GM21786 (cell line): Measurements from ENCODE around the gene LEMD2.

ENCODE experiments used
- ATAC-seq: cut with Tn5 transposase; IDR thresholded peaks from one replicate; pipeline ENCODE4 v1.9.1; 2021; ENCODE audit not compliant: unreplicated experiment

The LEMD2 gene

GRCh38 chr6:33777398-33778388 is 11.2 kb downstream of the LEMD2 start:
- no peak for ATAC-seq

- ATAC-seq = no peak
Measured at GRCh38 chr6:33776764-33777163, 12.2 kb downstream of the LEMD2 start.

GRCh38 chr6:33776186-33776585 is 12.7 kb downstream of the LEMD2 start:
- no peak for ATAC-seq

GRCh38 chr6:33774774-33775173 is 14.2 kb downstream of the LEMD2 start:
- no peak for ATAC-seq

GRCh38 chr6:33772902-33773472 is 15.9 kb downstream of the LEMD2 start:
- ATAC-seq = no peak

GRCh38 chr6:33772082-33772830 is 16.7 kb downstream of the LEMD2 start:
- ATAC-seq = no peak

GRCh38 chr6:33771146-33772081 is 17.5 kb downstream of the LEMD2 start:
- ATAC-seq = no peak

- no peak for ATAC-seq
Measured at GRCh38 chr6:33770833-33771145, 18.1 kb downstream of the LEMD2 start.

GRCh38 chr6:33770124-33770832 is 18.7 kb downstream of the LEMD2 start:
- ATAC-seq = no peak

GRCh38 chr6:33769248-33769821 is 19.6 kb downstream of the LEMD2 start:
- no peak for ATAC-seq

GRCh38 chr6:33768644-33769120 is 20.2 kb downstream of the LEMD2 start:
- ATAC-seq = no peak

GRCh38 chr6:33766921-33767907 is 21.7 kb downstream of the LEMD2 start:
- no peak for ATAC-seq

GRCh38 chr6:33765368-33765767 is 23.6 kb downstream of the LEMD2 start:
- ATAC-seq = no peak

- no peak for ATAC-seq
Measured at GRCh38 chr6:33764036-33764435, 24.9 kb downstream of the LEMD2 start.

GRCh38 chr6:33763483-33763882 is 25.4 kb downstream of the LEMD2 start:
- ATAC-seq = no peak

GRCh38 chr6:33762713-33763112 is 26.2 kb downstream of the LEMD2 start:
- no peak for ATAC-seq

- ATAC-seq = no peak
Measured at GRCh38 chr6:33761922-33762629, 26.9 kb downstream of the LEMD2 start.

GRCh38 chr6:33761581-33761921 is 27.4 kb downstream of the LEMD2 start:
- no peak for ATAC-seq
